ENCODE measurements around the gene ABI1.
"Not testable (repeated sequence)": the region's sequence is repeated elsewhere in the genome, so short reads cannot be mapped to it uniquely, and the experiment has no call there.

The ABI1 gene

DNA sequence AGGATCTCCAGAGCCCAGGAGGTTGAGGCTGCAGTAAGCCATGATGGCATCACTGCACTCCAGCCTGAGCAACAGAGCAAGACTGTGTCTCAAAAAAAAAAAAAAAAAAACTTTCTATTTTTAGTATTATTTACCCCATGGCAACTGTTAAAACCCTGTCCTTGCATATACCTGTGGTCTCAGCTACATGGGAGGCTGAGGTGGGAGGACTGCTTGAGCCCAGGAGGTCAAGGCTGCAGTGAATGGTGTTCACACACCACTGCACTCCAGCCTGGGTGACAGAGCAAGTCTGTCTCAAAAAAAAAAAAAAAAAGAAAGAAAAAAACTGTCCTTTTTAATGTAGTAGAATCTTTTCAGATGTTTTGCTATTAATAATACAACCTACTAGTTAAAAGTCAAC is 3.2 kb downstream of the ABI1 start:
- DNase-seq (ENCODE audit: insufficient read length, low spot score); FAIRE-seq: not testable (repeated sequence)

- FAIRE-seq (no peak), DNase-seq (ENCODE audit: insufficient read length, low spot score) (no peak)
These were observed 5.6 kb downstream of the ABI1 start for GRCh38 chr10:26855186-26855585.

GRCh38 chr10:26854524-26854923 is 6.2 kb downstream of the ABI1 start:
- FAIRE-seq (no peak), DNase-seq (ENCODE audit: insufficient read length, low spot score) (no peak)

DNA sequence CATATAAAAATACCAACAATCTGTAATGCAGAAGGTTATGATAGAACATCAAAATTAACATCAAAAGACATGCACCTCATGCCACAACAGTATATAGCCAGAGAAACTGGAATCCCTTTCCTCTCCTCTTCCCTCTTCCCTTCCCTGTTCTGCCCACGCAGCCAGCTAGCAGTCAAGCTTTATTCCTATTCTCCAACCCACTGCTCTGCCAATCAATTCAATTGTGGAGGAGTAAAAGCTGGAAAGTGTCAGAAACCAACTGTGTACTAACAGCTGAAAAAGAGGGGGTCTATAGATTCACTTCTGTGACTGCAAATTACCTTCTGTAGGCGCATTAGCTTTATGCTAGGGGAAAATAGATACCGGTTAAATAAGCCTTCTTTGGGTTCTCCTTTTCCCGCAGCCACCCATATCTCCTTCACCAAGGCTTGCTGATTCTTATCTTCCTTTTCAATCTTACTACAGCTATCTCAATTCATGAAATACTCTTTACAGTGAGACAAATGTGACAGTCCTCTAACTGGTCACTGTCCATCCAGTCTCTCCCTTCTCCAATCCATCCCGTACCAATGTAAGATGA is 16.3 kb downstream of the ABI1 start:
- FAIRE-seq (no peak), DNase-seq (ENCODE audit: insufficient read length, low spot score) (no peak)

- DNase-seq (ENCODE audit: insufficient read length, low spot score) (no peak), FAIRE-seq (no peak)
These were observed 17.0 kb downstream of the ABI1 start for GRCh38 chr10:26843736-26844135.

GRCh38 chr10:26841733-26842317 is 18.9 kb downstream of the ABI1 start:
- DNase-seq (ENCODE audit: insufficient read length, low spot score) = no peak
- FAIRE-seq = no peak

DNA sequence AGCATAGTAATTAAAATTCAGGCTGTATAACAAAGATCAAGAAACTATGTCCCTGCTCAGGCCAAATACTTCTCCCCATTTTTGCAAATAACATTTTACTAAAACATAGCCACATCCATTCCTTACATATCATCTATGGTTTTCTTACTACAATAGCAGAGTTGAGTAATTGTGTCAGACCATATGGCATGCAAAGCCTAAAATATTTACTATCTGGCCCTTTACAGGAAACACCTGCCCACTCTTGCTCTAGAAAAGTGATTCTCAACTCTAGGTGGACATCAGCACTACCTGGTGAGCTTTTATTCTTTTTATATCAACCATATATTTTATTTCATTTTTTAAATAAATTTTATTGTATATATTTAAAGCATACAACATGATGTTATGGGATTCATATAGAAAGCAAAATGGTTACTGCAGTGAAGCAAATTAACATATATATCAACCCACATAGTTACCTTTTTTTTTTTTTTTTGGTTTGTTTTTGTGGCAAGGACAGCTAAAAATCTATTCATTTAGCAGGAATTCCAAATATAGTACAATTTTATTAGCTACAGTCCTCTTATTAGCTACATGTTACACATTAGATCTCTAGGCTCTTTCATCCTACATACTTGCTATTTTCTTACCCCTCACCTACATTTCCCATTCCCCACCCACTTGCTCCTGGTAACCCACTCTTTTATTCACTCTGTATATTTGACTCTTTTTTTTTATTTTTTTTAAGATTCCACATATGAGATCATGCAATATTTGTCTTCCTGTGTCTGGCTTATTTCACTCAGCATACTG is 19.6 kb downstream of the ABI1 start:
- DNase-seq (ENCODE audit: insufficient read length, low spot score) (no peak), FAIRE-seq (no peak)

DNA sequence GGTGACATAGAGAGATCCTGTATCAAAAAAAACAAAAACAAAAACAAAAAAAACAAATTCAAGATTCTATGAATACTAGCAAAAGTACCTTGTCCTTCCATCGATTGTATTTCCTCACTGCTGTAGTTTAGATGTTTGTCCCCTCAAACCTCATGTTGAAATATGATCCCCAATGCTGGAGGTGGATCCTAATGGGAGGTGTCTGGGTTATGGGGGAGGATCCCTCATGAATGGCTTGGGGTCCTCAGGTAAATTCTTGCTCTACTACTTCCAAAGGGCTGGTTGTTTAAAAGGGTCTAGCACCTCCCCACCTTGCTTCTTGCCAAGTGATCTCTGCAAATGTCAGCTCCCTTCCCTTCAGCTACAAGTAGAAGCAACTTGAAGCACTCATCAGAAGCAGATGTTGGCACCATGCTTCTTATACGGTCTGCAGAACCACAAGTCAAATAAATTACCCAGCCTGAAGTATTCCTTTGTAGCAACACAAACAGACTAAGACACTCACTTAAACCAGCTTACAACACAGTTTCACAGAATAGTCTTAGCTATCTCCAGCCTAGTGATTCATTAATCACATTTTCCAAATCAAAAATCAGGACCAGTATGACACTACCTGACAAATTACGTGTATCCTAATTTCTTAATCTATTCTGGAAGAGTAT is 20.7 kb downstream of the ABI1 start:
- no peak for DNase-seq (ENCODE audit: insufficient read length, low spot score)
- FAIRE-seq = no peak

- no peak for DNase-seq (ENCODE audit: insufficient read length, low spot score)
- no peak for FAIRE-seq
These were observed 23.6 kb downstream of the ABI1 start for GRCh38 chr10:26837139-26837538.

GRCh38 chr10:26835025-26835424 is 25.7 kb downstream of the ABI1 start:
- DNase-seq (ENCODE audit: insufficient read length, low spot score) (no peak), FAIRE-seq (no peak)

GRCh38 chr10:26832960-26833359 is 27.8 kb downstream of the ABI1 start:
- no peak for DNase-seq (ENCODE audit: insufficient read length, low spot score)
- FAIRE-seq = no peak

DNA sequence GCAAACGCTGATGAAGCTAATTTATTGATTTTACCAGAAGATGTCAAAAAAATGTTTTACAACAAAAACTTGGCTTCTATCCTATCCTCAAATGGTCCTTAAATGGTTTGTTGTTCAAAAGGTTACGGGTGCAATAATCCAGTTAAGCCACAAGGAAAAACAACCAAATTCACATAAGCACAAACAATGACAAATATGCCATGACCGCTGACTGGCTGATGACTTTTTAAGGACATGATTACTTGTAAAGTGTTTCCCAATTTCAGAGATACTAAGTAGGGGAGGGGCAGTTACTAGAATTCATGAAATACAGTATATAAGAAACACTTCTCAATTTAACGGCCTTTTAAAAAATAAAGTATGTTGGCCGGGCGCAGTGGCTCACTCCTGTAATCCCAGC is 28.8 kb downstream of the ABI1 start:
- no peak for DNase-seq (ENCODE audit: insufficient read length, low spot score)
- no peak for FAIRE-seq

- no peak for FAIRE-seq
- no peak for DNase-seq (ENCODE audit: insufficient read length, low spot score)
These were observed 30.8 kb downstream of the ABI1 start for GRCh38 chr10:26829810-26830515.

GRCh38 chr10:26824015-26824690 is 36.6 kb downstream of the ABI1 start:
- DNase-seq (ENCODE audit: insufficient read length, low spot score) (no peak), FAIRE-seq (no peak)

- no peak for FAIRE-seq
- DNase-seq (ENCODE audit: insufficient read length, low spot score) = no peak
These were observed 38.8 kb downstream of the ABI1 start for GRCh38 chr10:26821699-26822570.

GRCh38 chr10:26815500-26815899 is 45.3 kb downstream of the ABI1 start:
- DNase-seq (ENCODE audit: insufficient read length, low spot score) (no peak), FAIRE-seq (no peak)

GRCh38 chr10:26810435-26811026 is 50.2 kb downstream of the ABI1 start:
- DNase-seq (ENCODE audit: insufficient read length, low spot score) = no peak
- FAIRE-seq = no peak

- FAIRE-seq = no peak
- DNase-seq (ENCODE audit: insufficient read length, low spot score) = no peak
These were observed 50.8 kb downstream of the ABI1 start for GRCh38 chr10:26809973-26810372.

DNA sequence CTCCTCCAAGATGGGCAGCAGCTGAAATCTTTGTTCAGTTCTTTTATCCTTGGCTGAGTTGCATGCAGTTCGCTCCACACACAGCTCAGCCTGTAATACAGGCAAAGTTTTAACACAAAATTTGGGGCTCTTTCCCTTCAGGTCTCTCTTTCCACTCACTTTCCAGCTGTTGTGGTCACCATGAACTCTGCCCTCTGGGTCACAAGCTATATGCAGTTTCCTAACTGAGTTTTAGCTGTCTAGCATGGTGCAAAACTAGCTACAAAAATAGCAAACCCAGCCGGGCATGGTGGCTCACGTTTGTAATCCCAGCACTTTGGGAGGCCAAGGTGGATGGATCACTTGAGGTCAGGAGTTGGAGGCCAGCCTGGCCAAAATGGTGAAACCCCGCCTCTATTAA is 53.2 kb downstream of the ABI1 start:
- FAIRE-seq (no peak), DNase-seq (ENCODE audit: insufficient read length, low spot score) (no peak)
